Caco-2 (cell line): ENCODE data around the gene EHD4. TPM values are rescaled to one million over a fixed set of nuclear protein-coding genes. Genes with fewer than 3 reads are reported as not detected.

ENCODE experiments used
- BruUV-seq: library from RNA; stranded (reverse); fragments of 400-500 nt; replicated peaks from 2 replicates; lab custom pipeline; 2021; lab: Mats Ljungman, UMichigan
- CTCF ChIA-PET: fragments of 300-600 bp; sonication (Branson Sonifier 250); formaldehyde crosslinking; loops from one replicate; lab custom pipeline; 2022; ENCODE audit warnings: antibody characterized with exemption; lab: Charles Lee
- POLR2A ChIA-PET: fragments of 300-600 bp; sonication (Branson Sonifier 250); formaldehyde crosslinking; loops from one replicate; lab custom pipeline; 2022; ENCODE audit warnings: antibody characterized with exemption; lab: Charles Lee
- DNase-seq, 2 experiments: peaks; one replicate each; pipeline versions ENCODE4 v3.0.0 to v3.0.0-alpha.2; 2020 to 2022
- H3K27me3 ChIP-seq: replicated peaks from 2 replicates; pipeline ENCODE4 v1.6.0; 2011; ENCODE audit warnings: low read length; ENCODE audit not compliant: control insufficient read depth, insufficient read depth
- H3K36me3 ChIP-seq: 2 replicates; pipeline ENCODE4 v1.5.1; 2011; ENCODE audit warnings: low read length; ENCODE audit not compliant: control insufficient read depth, insufficient read depth
- H3K4me1 ChIP-seq: fragments of 250-450 bp; sonication (Bioruptor Pico); 2 replicates; pipeline ENCODE4 v1.5.1; 2020; ENCODE audit warnings: mild to moderate bottlenecking
- H3K4me3 ChIP-seq: 2 replicates; pipeline ENCODE4 v1.5.1; 2011; ENCODE audit warnings: low read depth, mild to moderate bottlenecking, control low read depth, low read length
- H3K9me3 ChIP-seq: fragments of 250-450 bp; sonication (Bioruptor Pico); 2 replicates; pipeline ENCODE4 v1.5.1; 2020; ENCODE audit warnings: mild to moderate bottlenecking, moderate library complexity
- H3K27ac Mint-ChIP-seq: one replicate; pipeline ENCODE4 v1.8.0; 2022; ENCODE audit warnings: mixed read lengths; ENCODE audit not compliant: unreplicated experiment
- H3K27me3 Mint-ChIP-seq: one replicate; pipeline ENCODE4 v1.8.0; 2022; ENCODE audit warnings: mixed read lengths; ENCODE audit not compliant: insufficient read depth, unreplicated experiment
- H3K36me3 Mint-ChIP-seq: one replicate; pipeline ENCODE4 v1.8.0; 2022; ENCODE audit warnings: mild to moderate bottlenecking, mixed read lengths; ENCODE audit not compliant: insufficient read depth, unreplicated experiment
- H3K4me1 Mint-ChIP-seq: one replicate; pipeline ENCODE4 v1.8.0; 2022; ENCODE audit warnings: low read depth, mixed read lengths; ENCODE audit not compliant: unreplicated experiment
- H3K4me3 Mint-ChIP-seq: one replicate; pipeline ENCODE4 v1.8.0; 2022; ENCODE audit warnings: mild to moderate bottlenecking, moderate library complexity, mixed read lengths; ENCODE audit not compliant: unreplicated experiment
- H3K9me3 Mint-ChIP-seq: one replicate; pipeline ENCODE4 v1.8.0; 2022; ENCODE audit warnings: mixed read lengths; ENCODE audit not compliant: unreplicated experiment
- CTCF ChIP-seq, 2 experiments: fragments of 200-600 bp in 1 of 2; IDR thresholded peaks; 1 replicate in 1 of 2; 2 replicates in 1 of 2; pipeline versions ENCODE4 v1.5.1 to v1.8.0; 2011 to 2022; ENCODE audit warnings: antibody characterized with exemption in 1 of 2, control low read depth in 1 of 2, inconsistent platforms in 1 of 2, low read depth in 1 of 2, low read length in 1 of 2, mild to moderate bottlenecking in 1 of 2, moderate library complexity in 1 of 2; ENCODE audit not compliant: insufficient read depth in 1 of 2, severe bottlenecking in 1 of 2, unreplicated experiment in 1 of 2
- intact Hi-C: fragments of 100-400 bp; cut with micrococcal nuclease; formaldehyde crosslinking; loops from one replicate; pipeline ENCODE4 v1.10.0; 2022; ENCODE audit not compliant: unreplicated experiment
- total RNA-seq: library from RNA; stranded (reverse); gene quantifications from 2 replicates; pipeline ENCODE4 v1.2.3, GENCODE V29; 2022

The EHD4 gene
- total RNA-seq, 1 experiment from 2014 or later = 31.6 TPM

DNA sequence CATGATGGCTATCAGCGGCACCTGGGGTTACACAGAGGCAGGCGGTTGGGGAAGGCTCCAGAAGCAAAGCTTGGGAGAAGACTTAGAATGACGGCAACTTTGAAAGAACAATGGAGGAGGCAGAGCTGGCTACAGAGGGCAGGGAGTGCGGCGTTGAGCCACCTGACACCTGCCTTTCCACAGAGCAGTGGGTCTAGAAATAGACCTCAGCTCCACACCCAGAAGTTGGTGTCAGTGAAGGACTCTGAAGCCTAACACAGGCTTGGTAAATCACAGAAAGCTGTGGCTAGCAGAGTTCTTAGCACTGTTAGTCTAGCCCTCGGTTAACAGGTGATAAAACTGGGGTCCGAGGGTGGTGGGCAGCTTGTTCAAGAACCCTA, 23.1 kb upstream of the EHD4 start:
- H3K36me3 ChIP-seq = no peaks in the 10 kb centered on the region
- H3K4me1 Mint-ChIP-seq = peaks cover 10% of the 10 kb centered on the region
- intact Hi-C loops = no loop called here
- H3K4me3 Mint-ChIP-seq = no peak overlapping the region
- H3K36me3 Mint-ChIP-seq = no peaks in the 10 kb centered on the region
- ChIA-PET POLR2A (interaction anchor here (1.1 kb wide), 1 partner anchor 62 kb away, joined by 3 read pairs; no protein-coding TSS in a partner anchor), CTCF (interaction anchor here (0.8 kb wide), 2 partner anchors 12 to 51 kb away, joined by 3 to 4 read pairs; no protein-coding TSS in a partner anchor)
- no peak overlapping the region for H3K4me3 ChIP-seq
- no peak overlapping the region for H3K27ac Mint-ChIP-seq
- H3K9me3 ChIP-seq = no peaks in the 10 kb centered on the region
- H3K27me3 Mint-ChIP-seq = no peaks in the 10 kb centered on the region
- no peak for DNase-seq
- H3K27me3 ChIP-seq = no peaks in the 10 kb centered on the region
- TF ChIP-seq CTCF (IDR thresholded peaks at IDR 0.05; ENCODE audit: insufficient read depth in 1 of 2, low read depth in 1 of 2, low read length in 1 of 2, severe bottlenecking in 1 of 2, unreplicated experiment in 1 of 2) = no peak
- peaks cover 7% of the 10 kb centered on the region; the same call in 1 of the 2 replicates for H3K4me1 ChIP-seq
- H3K9me3 Mint-ChIP-seq = no peaks in the 10 kb centered on the region
- BruUV-seq = no TSS peak

DNA sequence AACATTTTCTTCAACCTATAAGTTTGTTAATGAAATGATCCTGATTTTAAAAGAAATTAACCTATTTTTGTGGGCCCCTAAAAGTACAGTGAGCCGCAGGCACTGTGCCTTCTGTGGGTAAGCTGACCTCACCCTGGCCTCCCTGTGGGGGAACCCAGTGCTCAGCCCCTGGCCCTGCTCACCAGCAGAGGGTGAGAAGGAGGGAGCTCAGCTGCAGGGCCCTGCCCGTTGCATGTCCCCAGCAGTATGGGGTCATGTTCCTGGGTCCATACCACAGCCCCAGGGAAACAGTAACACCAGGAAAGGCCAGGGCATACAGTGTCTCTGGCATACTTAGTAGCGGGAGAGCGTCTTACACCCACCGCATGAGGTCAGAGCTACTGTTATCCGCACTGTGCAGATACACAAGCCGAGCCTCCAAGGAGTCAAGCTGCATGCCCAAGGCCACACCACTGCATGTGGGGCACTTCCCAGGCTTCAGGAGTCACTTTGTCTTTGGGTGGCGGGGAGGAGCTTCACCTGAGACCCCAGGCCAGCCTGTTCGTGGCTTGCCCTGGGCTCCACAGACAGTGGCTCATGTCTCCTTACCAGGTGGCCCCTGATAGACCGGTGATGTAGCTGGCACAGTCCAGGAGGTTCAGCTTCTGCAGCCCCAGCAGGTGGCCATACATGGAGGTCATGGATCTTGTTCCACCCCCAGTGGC, 22.6 kb upstream of the EHD4 start:
- H3K36me3 ChIP-seq = no peaks in the 10 kb centered on the region
- intact Hi-C loops = no loop called here
- no TSS peak for BruUV-seq
- no peak overlapping the region for H3K4me3 Mint-ChIP-seq
- no peak overlapping the region for H3K27ac Mint-ChIP-seq
- no peaks in the 10 kb centered on the region for H3K27me3 Mint-ChIP-seq
- H3K9me3 ChIP-seq = no peaks in the 10 kb centered on the region
- peaks cover 11% of the 10 kb centered on the region for H3K4me1 Mint-ChIP-seq
- POLR2A ChIA-PET = interaction anchor here (1.1 kb wide), 1 partner anchor 62 kb away, joined by 3 read pairs; no protein-coding TSS in a partner anchor
- CTCF ChIA-PET = interaction anchor here (0.8 kb wide), 1 partner anchor 52 kb away, joined by 4 read pairs; no protein-coding TSS in a partner anchor
- no peak for DNase-seq
- no peaks in the 10 kb centered on the region for H3K27me3 ChIP-seq
- no peak overlapping the region for H3K4me3 ChIP-seq
- TF ChIP-seq CTCF (IDR thresholded peaks at IDR 0.05; ENCODE audit: insufficient read depth in 1 of 2, low read depth in 1 of 2, low read length in 1 of 2, severe bottlenecking in 1 of 2, unreplicated experiment in 1 of 2) = no peak
- H3K9me3 Mint-ChIP-seq = no peaks in the 10 kb centered on the region
- H3K4me1 ChIP-seq = peaks cover 11% of the 10 kb centered on the region
- no peaks in the 10 kb centered on the region for H3K36me3 Mint-ChIP-seq

DNA sequence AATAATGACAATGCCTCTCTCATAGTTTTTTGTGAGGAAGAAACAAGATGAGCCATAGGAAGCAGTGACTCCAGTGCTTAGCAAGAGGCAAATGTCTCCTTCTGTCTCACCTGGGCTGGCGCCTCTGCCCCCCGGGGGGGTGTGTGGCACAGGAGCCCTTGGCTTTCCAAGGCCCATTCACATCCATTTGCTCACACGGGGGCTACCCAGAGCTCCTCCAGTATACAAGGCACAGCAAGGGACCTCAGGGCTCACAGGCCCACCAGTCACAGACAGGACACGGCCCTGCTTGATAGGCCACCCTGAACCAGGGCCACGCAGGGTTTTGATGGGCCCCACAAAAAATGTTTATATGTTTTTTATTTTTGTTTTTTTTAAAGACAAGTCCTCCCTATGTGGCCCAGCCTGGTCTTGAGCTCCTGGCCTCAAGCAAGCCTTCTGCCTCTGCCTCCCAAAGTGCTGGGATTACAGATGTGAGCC, 21.9 kb upstream of the EHD4 start:
- H3K36me3 Mint-ChIP-seq = no peaks in the 10 kb centered on the region
- Histone ChIP-seq H3K4me3 (no peak overlapping the region), H3K9me3 (no peaks in the 10 kb centered on the region), H3K4me1 (peaks cover 18% of the 10 kb centered on the region), H3K27me3 (no peaks in the 10 kb centered on the region), H3K36me3 (no peaks in the 10 kb centered on the region)
- no peaks in the 10 kb centered on the region for H3K27me3 Mint-ChIP-seq
- no peaks in the 10 kb centered on the region for H3K9me3 Mint-ChIP-seq
- TF ChIP-seq CTCF (IDR thresholded peaks at IDR 0.05; ENCODE audit: insufficient read depth in 1 of 2, low read depth in 1 of 2, low read length in 1 of 2, severe bottlenecking in 1 of 2, unreplicated experiment in 1 of 2) = no peak
- H3K4me1 Mint-ChIP-seq = peaks cover 17% of the 10 kb centered on the region
- no peak overlapping the region for H3K4me3 Mint-ChIP-seq
- ChIA-PET POLR2A (interaction anchor here (1.1 kb wide), 1 partner anchor 63 kb away, joined by 3 read pairs; no protein-coding TSS in a partner anchor), CTCF (interaction anchor here (0.9 kb wide), 1 partner anchor 62 kb away, joined by 4 read pairs; no protein-coding TSS in a partner anchor)
- BruUV-seq = no TSS peak
- no peak overlapping the region for H3K27ac Mint-ChIP-seq
- DNase-seq = no peak
- intact Hi-C loops = no loop called here
